A673 (cell line): ENCODE data around the gene GPX4.

Experiments used
- CTCF ChIP-seq: fragments of 300-800, 200-600 bp; sonication (generic); conservative IDR thresholded peaks from 2 replicates; pipeline ENCODE4 v1.5.1; 2017; ENCODE audit warnings: low read depth, mild to moderate bottlenecking, antibody characterized with exemption, low read length, moderate library complexity, mixed read lengths
- EZH2 ChIP-seq: fragments of 200-600 bp; sonication (generic); IDR thresholded peaks from 2 replicates; pipeline ENCODE4 v1.6.1; 2017; ENCODE audit warnings: borderline replicate concordance, low read depth, mild to moderate bottlenecking, mixed read lengths, antibody characterized with exemption, low read length; ENCODE audit not compliant: poor library complexity, severe bottlenecking

- TF ChIP-seq CTCF (no peak), EZH2 (no peak)
Observed at GRCh38 chr19:1089891-1090290, 13.9 kb upstream of the GPX4 start.
